ENCODE data around the gene SFMBT1. TPM values are rescaled to one million over a fixed set of nuclear protein-coding genes. Genes with fewer than 3 reads are reported as not detected.
A peak's percentile ranks its signal among the peaks of the same experiment; 100 is the strongest.

Gene SFMBT1
- total RNA-seq, 1 donor from 2014 or later: 8.4 TPM

- no peak for DNase-seq (ENCODE audit: low spot score)
- H3K9me3 Mint-ChIP-seq (ENCODE audit: low read depth): no peaks in the 10 kb centered on the region
- TF ChIP-seq CTCF (IDR thresholded peaks at IDR 0.05): no peak
- no peak overlapping the region for H3K4me3 Mint-ChIP-seq (ENCODE audit: unreplicated experiment)
- peaks cover 8% of the 10 kb centered on the region for H3K4me1 Mint-ChIP-seq (ENCODE audit: low read depth)
- no peaks in the 10 kb centered on the region for H3K27me3 Mint-ChIP-seq (ENCODE audit: low read depth)
- no peak overlapping the region for H3K27ac Mint-ChIP-seq (ENCODE audit: unreplicated experiment)
- H3K36me3 Mint-ChIP-seq (ENCODE audit: low read depth): no peaks in the 10 kb centered on the region
These were observed 27.9 kb upstream of the SFMBT1 start for GRCh38 chr3:53073553-53074365.

GRCh38 chr3:53072653-53073552, 27.0 kb upstream of the SFMBT1 start:
- H3K27me3 Mint-ChIP-seq (ENCODE audit: low read depth): no peaks in the 10 kb centered on the region
- TF ChIP-seq CTCF (IDR thresholded peaks at IDR 0.05): peak; percentile 96
- no peak for DNase-seq (ENCODE audit: low spot score)
- peaks cover 8% of the 10 kb centered on the region for H3K4me1 Mint-ChIP-seq (ENCODE audit: low read depth)
- no peaks in the 10 kb centered on the region for H3K36me3 Mint-ChIP-seq (ENCODE audit: low read depth)
- no peaks in the 10 kb centered on the region for H3K9me3 Mint-ChIP-seq (ENCODE audit: low read depth)
- H3K27ac Mint-ChIP-seq (ENCODE audit: unreplicated experiment): no peak overlapping the region
- H3K4me3 Mint-ChIP-seq (ENCODE audit: unreplicated experiment): peak overlapping the region; percentile 61

GRCh38 chr3:53071882-53072431, 26.1 kb upstream of the SFMBT1 start:
- Mint-ChIP-seq H3K27ac (ENCODE audit: unreplicated experiment) (no peak overlapping the region), H3K4me3 (ENCODE audit: unreplicated experiment) (no peak overlapping the region), H3K36me3 (ENCODE audit: low read depth) (no peaks in the 10 kb centered on the region), H3K9me3 (ENCODE audit: low read depth) (no peaks in the 10 kb centered on the region), H3K27me3 (ENCODE audit: low read depth) (no peaks in the 10 kb centered on the region), H3K4me1 (ENCODE audit: low read depth) (peaks cover 8% of the 10 kb centered on the region)
- no peak for DNase-seq (ENCODE audit: low spot score)
- no peak for TF ChIP-seq CTCF (IDR thresholded peaks at IDR 0.05)

- no peak overlapping the region for H3K27ac Mint-ChIP-seq (ENCODE audit: unreplicated experiment)
- peaks cover 2% of the 10 kb centered on the region for H3K9me3 Mint-ChIP-seq (ENCODE audit: low read depth)
- TF ChIP-seq CTCF (IDR thresholded peaks at IDR 0.05): peak; percentile 39
- H3K4me3 Mint-ChIP-seq (ENCODE audit: unreplicated experiment): no peak overlapping the region
- no peaks in the 10 kb centered on the region for H3K36me3 Mint-ChIP-seq (ENCODE audit: low read depth)
- DNase-seq (ENCODE audit: low spot score): no peak
- peaks cover 8% of the 10 kb centered on the region for H3K4me1 Mint-ChIP-seq (ENCODE audit: low read depth)
- H3K27me3 Mint-ChIP-seq (ENCODE audit: low read depth): peaks cover 6% of the 10 kb centered on the region
These were observed 23.7 kb upstream of the SFMBT1 start for GRCh38 chr3:53069422-53070068.

GRCh38 chr3:53068176-53068575, 22.3 kb upstream of the SFMBT1 start:
- Mint-ChIP-seq H3K36me3 (ENCODE audit: low read depth) (no peaks in the 10 kb centered on the region), H3K27me3 (ENCODE audit: low read depth) (peaks cover 15% of the 10 kb centered on the region), H3K4me3 (ENCODE audit: unreplicated experiment) (no peak overlapping the region), H3K27ac (ENCODE audit: unreplicated experiment) (no peak overlapping the region), H3K4me1 (ENCODE audit: low read depth) (peaks cover 8% of the 10 kb centered on the region), H3K9me3 (ENCODE audit: low read depth) (peaks cover 3% of the 10 kb centered on the region)
- no peak for DNase-seq (ENCODE audit: low spot score)
- TF ChIP-seq CTCF (IDR thresholded peaks at IDR 0.05): no peak

Data from chondrocyte (in vitro differentiated cells).